PC-9 (cell line): ENCODE measurements around the gene RAET1E. TPM values are rescaled to one million over a fixed set of nuclear protein-coding genes. Genes with fewer than 3 reads are reported as not detected.

Experiments used
- BruUV-seq: library from RNA; stranded (reverse); fragments of 400-500 nt; replicated peaks from 2 replicates; lab custom pipeline; 2021; lab: Mats Ljungman, UMichigan
- CTCF ChIA-PET: fragments of 300-600 bp; sonication (Branson Sonifier 250); formaldehyde crosslinking; loops from one replicate; lab custom pipeline; 2022; ENCODE audit warnings: antibody characterized with exemption; lab: Charles Lee
- POLR2A ChIA-PET: fragments of 300-600 bp; sonication (Branson Sonifier 250); formaldehyde crosslinking; loops from one replicate; lab custom pipeline; 2022; ENCODE audit warnings: antibody characterized with exemption; ENCODE audit not compliant: unreplicated experiment; lab: Charles Lee
- DNase-seq, 2 experiments: peaks; one replicate each; pipeline versions ENCODE4 v3.0.0 to v3.0.0-alpha.2; 2015 to 2022; ENCODE audit warnings: mixed read lengths in 1 of 2
- H2AFZ ChIP-seq: fragments of 200-600 bp; sonication (generic); 2 replicates; pipeline ENCODE4 v1.8.1; 2017; ENCODE audit warnings: antibody characterized with exemption
- H3F3A ChIP-seq: fragments of 200-600 bp; sonication (generic); 2 replicates; pipeline ENCODE4 v1.8.1; 2017; ENCODE audit warnings: antibody characterized with exemption, mild to moderate bottlenecking, low read depth; ENCODE audit not compliant: insufficient read depth
- H3K27ac ChIP-seq: fragments of 200-600 bp; sonication (generic); 2 replicates; pipeline ENCODE4 v1.6.1; 2016; ENCODE audit warnings: mixed run types
- H3K27me3 ChIP-seq: fragments of 200-600 bp; sonication (generic); 2 replicates; pipeline ENCODE4 v1.6.1; 2016; ENCODE audit warnings: low read depth, mixed run types; ENCODE audit not compliant: insufficient read depth
- H3K36me3 ChIP-seq: fragments of 200-600 bp; sonication (generic); 2 replicates; pipeline ENCODE4 v1.6.1; 2016; ENCODE audit warnings: low read depth, mixed run types
- H3K4me1 ChIP-seq: fragments of 200-600 bp; sonication (generic); replicated peaks from 2 replicates; pipeline ENCODE4 v1.6.1; 2016; ENCODE audit warnings: mixed run types; ENCODE audit not compliant: insufficient read depth
- H3K4me2 ChIP-seq: fragments of 200-600 bp; sonication (generic); 2 replicates; pipeline ENCODE4 v1.6.1; 2017; ENCODE audit warnings: mixed run types
- H3K4me3 ChIP-seq: fragments of 200-600 bp; sonication (generic); 2 replicates; pipeline ENCODE4 v1.6.1; 2016; ENCODE audit warnings: mixed run types
- H3K79me2 ChIP-seq: fragments of 200-600 bp; sonication (generic); 2 replicates; pipeline ENCODE4 v1.6.1; 2017; ENCODE audit warnings: low read depth, mixed run types
- H3K9me2 ChIP-seq: fragments of 200-600 bp; sonication (generic); 2 replicates; pipeline ENCODE4 v1.8.1; 2017; ENCODE audit warnings: mild to moderate bottlenecking; ENCODE audit not compliant: insufficient read depth
- H3K9me3 ChIP-seq: fragments of 200-600 bp; sonication (generic); 2 replicates; pipeline ENCODE4 v1.8.1; 2016; ENCODE audit warnings: low read depth; ENCODE audit not compliant: insufficient read depth
- H4K20me1 ChIP-seq: fragments of 200-600 bp; sonication (generic); 2 replicates; pipeline ENCODE4 v1.8.1; 2017; ENCODE audit not compliant: insufficient read depth
- EZH2 ChIP-seq: fragments of 200-600 bp; sonication (generic); IDR thresholded peaks from 2 replicates; pipeline ENCODE4 v1.8.0; 2017; ENCODE audit warnings: antibody characterized with exemption, low read depth
- intact Hi-C: fragments of 100-400 bp; cut with micrococcal nuclease; formaldehyde crosslinking; loops from one replicate; pipeline ENCODE4 v1.10.0; 2022; ENCODE audit not compliant: unreplicated experiment
- total RNA-seq: library from RNA; stranded (reverse); gene quantifications from 2 replicates; pipeline ENCODE4 v1.2.3, GENCODE V29; 2021
- TF ChIP-seq, protein P1 (sequence below): fragments of 200-600 bp; sonication (generic); conservative IDR thresholded peaks from 2 replicates; pipeline ENCODE4 v1.6.1; 2017; ENCODE audit warnings: mixed run types, antibody characterized with exemption, mild to moderate bottlenecking, moderate library complexity

RAET1E gene
- total RNA-seq, 1 experiment from 2014 or later, result 0.20 TPM

DNA sequence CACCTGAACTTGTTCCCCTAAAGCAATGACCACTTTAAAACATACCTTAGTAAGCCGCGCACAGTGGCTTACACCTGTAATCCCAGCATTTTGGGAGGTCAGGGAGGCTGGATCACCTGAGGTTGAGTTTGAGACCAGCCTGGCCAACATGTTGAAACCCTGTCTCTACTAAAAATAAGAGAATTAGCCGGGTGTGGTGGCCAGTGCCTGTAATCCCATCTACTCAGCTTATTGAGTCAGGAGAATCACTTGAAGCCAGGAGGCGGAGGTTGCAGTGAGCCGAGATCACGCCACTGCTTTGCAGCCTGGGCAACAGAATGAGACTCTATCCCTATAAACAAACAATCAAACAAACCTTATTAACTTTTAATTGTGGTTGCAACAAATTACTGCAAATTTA, 1.6 kb upstream of the RAET1E start:
- intact Hi-C loops, result no loop called here
- no peaks in the 10 kb centered on the region for H3K79me2 ChIP-seq
- DNase-seq, result no peak
- no peaks in the 10 kb centered on the region for H3K9me3 ChIP-seq
- H3K36me3 ChIP-seq, result no peaks in the 10 kb centered on the region
- H3K4me1 ChIP-seq, result peaks cover 36% of the 10 kb centered on the region
- no peaks in the 10 kb centered on the region for H3K27me3 ChIP-seq
- H3F3A ChIP-seq, result peaks cover 16% of the 10 kb centered on the region; the same call in 1 of the 2 replicates
- ChIA-PET POLR2A (no interaction called here), CTCF (no interaction called here)
- no peak overlapping the region for H3K4me2 ChIP-seq
- H3K4me3 ChIP-seq, result no peak overlapping the region
- BruUV-seq, result no TSS peak
- no peaks in the 10 kb centered on the region for H4K20me1 ChIP-seq
- no peak overlapping the region for H3K27ac ChIP-seq
- no peaks in the 10 kb centered on the region for H3K9me2 ChIP-seq
- no peak for TF ChIP-seq EZH2
- TF ChIP-seq, protein P1, sequence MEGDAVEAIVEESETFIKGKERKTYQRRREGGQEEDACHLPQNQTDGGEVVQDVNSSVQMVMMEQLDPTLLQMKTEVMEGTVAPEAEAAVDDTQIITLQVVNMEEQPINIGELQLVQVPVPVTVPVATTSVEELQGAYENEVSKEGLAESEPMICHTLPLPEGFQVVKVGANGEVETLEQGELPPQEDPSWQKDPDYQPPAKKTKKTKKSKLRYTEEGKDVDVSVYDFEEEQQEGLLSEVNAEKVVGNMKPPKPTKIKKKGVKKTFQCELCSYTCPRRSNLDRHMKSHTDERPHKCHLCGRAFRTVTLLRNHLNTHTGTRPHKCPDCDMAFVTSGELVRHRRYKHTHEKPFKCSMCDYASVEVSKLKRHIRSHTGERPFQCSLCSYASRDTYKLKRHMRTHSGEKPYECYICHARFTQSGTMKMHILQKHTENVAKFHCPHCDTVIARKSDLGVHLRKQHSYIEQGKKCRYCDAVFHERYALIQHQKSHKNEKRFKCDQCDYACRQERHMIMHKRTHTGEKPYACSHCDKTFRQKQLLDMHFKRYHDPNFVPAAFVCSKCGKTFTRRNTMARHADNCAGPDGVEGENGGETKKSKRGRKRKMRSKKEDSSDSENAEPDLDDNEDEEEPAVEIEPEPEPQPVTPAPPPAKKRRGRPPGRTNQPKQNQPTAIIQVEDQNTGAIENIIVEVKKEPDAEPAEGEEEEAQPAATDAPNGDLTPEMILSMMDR, result no peak
- no peak overlapping the region for H2AFZ ChIP-seq

DNA sequence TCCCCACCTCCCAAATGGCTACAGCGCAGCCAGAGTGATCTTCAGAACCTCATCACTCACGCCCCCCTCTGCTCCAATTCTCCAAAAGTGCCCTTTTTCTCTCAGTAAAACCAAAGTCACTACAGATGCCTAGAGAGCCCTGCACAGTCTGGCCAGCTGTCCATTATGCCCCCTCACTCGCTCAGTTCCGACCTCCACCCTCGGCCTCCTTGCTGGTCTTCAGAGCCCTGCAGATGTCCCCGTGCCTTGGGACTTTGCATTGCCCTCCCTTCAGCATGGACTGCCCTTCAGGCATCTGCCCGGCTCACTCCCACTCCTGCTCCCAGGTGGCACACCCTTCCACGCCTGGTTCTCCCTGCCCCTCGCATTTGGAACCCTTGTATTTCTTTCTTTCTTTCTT, 1.1 kb upstream of the RAET1E start:
- Histone ChIP-seq H3K9me2 (no peaks in the 10 kb centered on the region), H2AFZ (no peak overlapping the region), H3K4me2 (no peak overlapping the region), H4K20me1 (no peaks in the 10 kb centered on the region), H3K4me1 (peaks cover 39% of the 10 kb centered on the region), H3K36me3 (no peaks in the 10 kb centered on the region), H3K27me3 (no peaks in the 10 kb centered on the region), H3K4me3 (no peak overlapping the region), H3K79me2 (no peaks in the 10 kb centered on the region), H3F3A (peaks cover 17% of the 10 kb centered on the region; the same call in 1 of the 2 replicates), H3K27ac (no peak overlapping the region), H3K9me3 (no peaks in the 10 kb centered on the region)
- no peak for DNase-seq
- TF ChIP-seq, protein P1, result no peak
- TF ChIP-seq EZH2, result no peak
- CTCF ChIA-PET, result no interaction called here
- POLR2A ChIA-PET, result no interaction called here
- intact Hi-C loops, result no loop called here
- BruUV-seq, result no TSS peak

DNA sequence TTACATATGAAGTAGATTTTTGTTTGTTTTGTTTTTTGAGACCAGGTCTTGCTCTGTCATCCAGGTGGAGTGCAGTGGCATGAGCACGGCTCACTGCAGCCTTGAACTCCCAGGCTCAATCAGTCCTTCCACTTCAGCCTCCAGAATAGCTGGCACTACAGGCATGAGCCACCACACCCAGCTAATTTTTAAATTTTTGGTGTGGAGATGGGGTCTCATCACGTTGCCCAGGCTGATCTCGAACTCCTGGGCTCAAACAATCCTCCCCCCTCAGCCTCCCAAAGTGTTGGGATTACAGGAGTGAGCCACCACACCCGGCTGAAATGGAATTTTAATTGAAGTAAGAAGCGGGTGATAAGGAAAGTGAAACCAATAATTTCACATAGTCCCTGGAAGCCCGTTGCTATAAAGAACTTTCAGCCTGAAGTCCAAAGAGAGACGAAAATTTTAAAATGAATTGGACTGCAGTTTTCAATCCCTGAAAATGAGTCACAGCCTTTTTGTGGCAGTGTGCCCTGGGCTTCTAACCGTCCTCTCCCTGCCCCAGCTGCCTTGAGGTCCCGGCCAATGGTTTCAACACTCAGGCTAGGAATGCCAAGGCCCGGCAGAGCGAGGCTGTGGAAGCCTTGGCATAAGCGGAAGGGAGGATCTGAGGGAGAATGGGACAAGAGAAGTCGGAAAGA, 757 bp downstream of the RAET1E start:
- intact Hi-C loops, result loop anchor here (2.0 kb wide), 2 partner anchors 32 to 50 kb away; partner anchors contain the start of gene LRP11
- Histone ChIP-seq H3K4me1 (peaks cover 39% of the 10 kb centered on the region), H3K27me3 (no peaks in the 10 kb centered on the region), H3K27ac (peak overlapping the region; percentile 75; the same call in 1 of the 2 replicates), H4K20me1 (no peaks in the 10 kb centered on the region), H2AFZ (no peak overlapping the region), H3K4me2 (peak overlapping the region; percentile 70), H3K4me3 (peak overlapping the region; percentile 15; the same call in 1 of the 2 replicates), H3K36me3 (no peaks in the 10 kb centered on the region), H3K9me3 (no peaks in the 10 kb centered on the region), H3K9me2 (no peaks in the 10 kb centered on the region), H3K79me2 (no peaks in the 10 kb centered on the region), H3F3A (peaks cover 17% of the 10 kb centered on the region; the same call in 1 of the 2 replicates)
- TF ChIP-seq, protein P1, result no peak
- no peak for TF ChIP-seq EZH2
- ChIA-PET CTCF (interaction anchor here (0.6 kb wide), 1 partner anchor 56 kb away, joined by 4 read pairs; no protein-coding TSS in a partner anchor), POLR2A (no interaction called here)
- DNase-seq, result peak; percentile 44 to 59
- BruUV-seq, result no TSS peak
